HG03378 (cell line): ENCODE data around the gene RND3.

Source experiments
- ATAC-seq: cut with Tn5 transposase; IDR thresholded peaks from one replicate; pipeline ENCODE4 v1.9.1; 2021; ENCODE audit warnings: mild to moderate bottlenecking, moderate library complexity; ENCODE audit not compliant: unreplicated experiment

RND3 gene

DNA sequence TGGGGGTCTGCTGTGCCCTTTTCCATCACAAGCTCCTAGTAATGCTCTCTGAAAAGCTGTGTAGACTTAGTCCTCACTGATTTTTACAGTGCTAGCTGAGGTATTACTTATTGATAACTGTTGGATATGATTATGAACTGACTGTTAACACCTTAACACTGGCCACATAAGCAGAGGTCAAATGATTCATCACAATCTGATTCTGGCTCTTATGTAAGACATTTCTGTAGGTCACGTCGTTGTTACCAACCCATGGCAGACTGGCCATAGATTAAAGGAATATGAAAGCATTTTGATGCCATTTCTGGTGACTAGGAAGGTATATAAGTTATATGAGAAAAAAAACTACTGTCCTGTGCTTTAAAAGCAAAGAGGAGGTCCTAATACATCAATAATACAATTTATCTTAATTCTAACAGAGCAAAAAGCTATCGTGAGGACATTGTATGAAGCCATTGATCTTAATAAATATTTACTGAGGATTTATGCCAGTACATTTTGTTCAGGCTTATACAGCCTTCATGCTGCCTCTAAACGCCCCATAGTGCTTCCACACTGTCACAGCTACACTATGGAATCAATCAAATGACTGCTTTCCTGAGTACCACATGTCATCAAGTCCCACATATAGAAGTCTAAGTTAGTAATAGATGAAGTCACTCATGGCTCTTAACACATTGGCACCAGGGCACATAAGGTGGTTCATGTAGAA, 6.9 kb upstream of the RND3 start:
- ATAC-seq, result no peak

GRCh38 chr2:150491943-150492342, 4.5 kb upstream of the RND3 start:
- no peak for ATAC-seq

DNA sequence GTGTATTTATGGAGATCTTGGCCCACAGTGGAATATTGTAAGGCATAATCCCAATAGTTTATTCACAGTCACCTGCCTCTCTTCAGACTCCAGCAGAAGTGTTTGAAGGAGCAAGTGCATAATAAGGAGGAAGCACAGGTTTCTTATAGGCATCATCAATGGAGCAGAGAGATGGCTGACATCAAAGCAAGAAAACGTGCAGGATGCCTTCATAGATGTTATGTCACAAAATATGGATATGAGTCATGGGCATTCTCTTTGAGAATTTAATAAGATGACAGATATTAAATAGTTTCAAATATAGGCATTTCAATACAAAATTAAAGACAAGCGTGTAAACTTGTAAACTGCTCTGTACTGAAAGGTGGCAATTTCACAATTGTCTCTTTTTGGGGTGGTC, 4.0 kb upstream of the RND3 start:
- no peak for ATAC-seq

DNA sequence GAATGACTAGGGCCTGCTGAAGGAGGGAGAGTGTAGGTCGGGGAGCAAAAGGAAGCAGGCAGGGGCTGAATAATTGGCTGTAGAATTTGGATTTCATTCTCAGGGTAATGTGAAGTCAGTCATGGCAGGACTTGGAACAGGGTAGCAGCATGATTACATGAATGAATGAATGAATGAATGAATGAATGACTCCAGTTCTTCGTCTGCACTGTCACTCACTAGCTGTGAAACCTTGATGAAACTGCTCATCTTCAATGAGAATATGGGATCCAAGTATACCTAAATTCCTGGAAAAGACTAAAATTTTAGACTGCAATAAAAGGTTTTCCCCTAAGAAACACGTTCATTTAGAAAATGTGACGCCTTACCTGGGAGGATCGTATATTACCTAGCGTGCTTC, 3.0 kb upstream of the RND3 start:
- no peak for ATAC-seq

DNA sequence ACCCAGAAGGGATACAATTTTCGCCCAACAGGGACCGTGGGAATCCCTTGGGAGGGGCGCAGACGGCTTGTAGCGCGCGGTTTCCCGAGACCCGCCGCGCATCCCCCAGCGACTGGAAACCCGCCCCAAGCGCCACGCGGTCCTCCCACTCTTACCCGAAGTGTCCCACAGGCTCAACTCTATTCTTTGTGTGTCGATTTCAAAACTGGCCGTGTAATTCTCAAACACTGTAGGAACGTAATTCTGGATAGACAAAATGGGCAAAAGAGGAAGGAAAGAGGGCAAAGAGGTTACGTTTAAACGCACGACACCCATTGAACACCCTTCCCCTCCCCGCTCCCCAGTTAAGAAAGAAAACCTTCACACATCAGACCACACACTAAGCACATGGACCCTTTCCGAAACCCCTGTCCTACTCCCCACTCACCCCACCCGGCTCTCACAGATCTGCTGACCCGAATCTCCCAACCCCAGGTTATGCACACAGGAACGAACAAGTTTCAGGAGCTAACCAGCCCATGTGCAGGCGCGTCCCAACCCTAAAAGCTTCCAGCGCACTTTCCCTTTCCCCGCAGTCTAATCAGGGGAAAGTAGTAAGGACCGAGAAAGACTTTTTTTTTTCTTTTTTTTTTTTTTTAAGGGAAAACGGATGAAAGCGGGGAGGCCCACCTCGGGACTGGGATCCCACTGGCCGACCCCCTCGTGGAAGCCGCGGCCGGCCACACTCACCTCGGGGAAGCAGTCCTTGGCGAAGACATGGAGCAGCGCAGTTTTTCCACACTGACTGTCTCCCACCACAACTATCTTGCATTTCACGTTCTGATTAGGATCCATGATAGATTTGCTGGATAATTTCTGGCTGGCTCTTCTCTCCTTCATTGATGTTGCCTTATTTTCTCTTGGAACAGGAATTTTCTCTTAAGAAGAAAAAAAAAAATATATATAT, 655 bp downstream of the RND3 start:
- no peak for ATAC-seq

- ATAC-seq, result no peak
Measured at GRCh38 chr2:150485871-150486538, 1.5 kb downstream of the RND3 start.

GRCh38 chr2:150485114-150485870, 2.2 kb downstream of the RND3 start:
- ATAC-seq, result no peak

GRCh38 chr2:150484461-150485021, 2.9 kb downstream of the RND3 start:
- ATAC-seq, result no peak

DNA sequence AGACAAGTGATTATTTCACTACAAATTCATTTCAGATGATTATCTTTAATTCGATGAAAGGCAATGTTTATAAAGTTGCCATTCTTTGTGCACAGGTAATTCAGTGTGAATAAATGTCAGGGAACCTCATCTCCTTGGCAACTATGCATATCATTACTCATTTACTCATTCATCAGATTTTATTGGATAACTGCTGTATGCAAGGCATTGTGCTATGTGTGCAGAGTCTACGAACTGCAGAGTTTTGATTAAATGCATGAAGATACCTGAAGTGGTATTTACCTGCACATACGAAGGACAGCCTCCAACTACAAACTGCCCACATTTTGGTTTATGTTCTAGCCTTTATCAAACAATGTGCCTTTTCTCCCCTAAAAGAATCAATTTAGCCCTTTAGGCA, 3.5 kb downstream of the RND3 start:
- ATAC-seq, result no peak

DNA sequence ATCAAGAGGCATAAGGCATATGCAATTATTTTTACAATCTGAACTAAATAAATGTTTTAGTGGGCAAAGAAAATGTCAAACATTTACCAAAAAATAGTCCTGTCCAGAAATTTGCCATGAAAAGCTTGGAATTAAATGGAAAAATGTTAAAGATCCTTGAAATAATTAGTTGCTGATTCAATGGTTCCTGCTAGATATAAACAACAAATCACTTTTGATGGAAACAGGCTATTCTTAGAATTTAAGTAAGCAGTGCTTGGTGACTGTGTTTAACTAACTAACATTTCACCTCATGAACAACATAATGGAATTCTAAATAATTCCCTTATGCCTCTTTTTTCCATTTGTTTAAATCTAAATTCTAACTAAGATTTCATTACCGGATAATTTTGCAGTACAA, 3.9 kb downstream of the RND3 start:
- no peak for ATAC-seq

DNA sequence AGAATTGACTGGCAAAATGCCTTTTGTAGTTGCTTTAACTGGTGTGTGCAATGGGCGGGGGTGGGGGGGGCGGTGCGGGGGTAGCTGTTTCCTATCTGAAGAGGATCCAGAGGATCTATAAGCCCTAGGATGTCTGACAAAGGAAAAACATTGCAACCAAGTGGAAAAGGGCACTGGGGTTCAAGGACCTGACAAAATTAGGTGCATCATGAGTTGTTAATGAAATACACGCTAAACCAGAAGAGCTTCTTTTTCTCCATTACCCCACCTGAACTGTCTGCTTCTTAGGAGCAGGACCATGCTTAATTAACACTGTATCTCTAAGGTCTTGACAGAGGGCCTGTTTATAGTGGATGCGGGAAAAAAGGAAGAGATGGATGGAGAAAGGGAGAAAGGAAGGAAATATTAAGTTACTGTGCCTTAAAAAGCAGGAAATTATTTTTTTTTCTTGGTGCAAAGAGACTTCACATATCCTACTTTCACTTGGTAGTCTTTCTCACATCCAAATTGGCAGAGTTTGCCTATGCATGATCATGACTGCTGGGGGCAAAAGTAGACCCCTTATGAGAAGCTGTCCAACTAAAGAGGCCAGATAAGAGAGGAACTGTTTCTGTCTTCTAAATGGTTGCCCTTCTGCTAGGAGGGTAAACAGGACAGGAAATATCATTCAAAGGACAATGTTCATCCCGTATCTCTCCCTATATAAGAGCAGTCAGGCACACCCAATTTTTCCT, 4.6 kb downstream of the RND3 start:
- no peak for ATAC-seq

- no peak for ATAC-seq
Measured at GRCh38 chr2:150482111-150482510, 5.4 kb downstream of the RND3 start.

DNA sequence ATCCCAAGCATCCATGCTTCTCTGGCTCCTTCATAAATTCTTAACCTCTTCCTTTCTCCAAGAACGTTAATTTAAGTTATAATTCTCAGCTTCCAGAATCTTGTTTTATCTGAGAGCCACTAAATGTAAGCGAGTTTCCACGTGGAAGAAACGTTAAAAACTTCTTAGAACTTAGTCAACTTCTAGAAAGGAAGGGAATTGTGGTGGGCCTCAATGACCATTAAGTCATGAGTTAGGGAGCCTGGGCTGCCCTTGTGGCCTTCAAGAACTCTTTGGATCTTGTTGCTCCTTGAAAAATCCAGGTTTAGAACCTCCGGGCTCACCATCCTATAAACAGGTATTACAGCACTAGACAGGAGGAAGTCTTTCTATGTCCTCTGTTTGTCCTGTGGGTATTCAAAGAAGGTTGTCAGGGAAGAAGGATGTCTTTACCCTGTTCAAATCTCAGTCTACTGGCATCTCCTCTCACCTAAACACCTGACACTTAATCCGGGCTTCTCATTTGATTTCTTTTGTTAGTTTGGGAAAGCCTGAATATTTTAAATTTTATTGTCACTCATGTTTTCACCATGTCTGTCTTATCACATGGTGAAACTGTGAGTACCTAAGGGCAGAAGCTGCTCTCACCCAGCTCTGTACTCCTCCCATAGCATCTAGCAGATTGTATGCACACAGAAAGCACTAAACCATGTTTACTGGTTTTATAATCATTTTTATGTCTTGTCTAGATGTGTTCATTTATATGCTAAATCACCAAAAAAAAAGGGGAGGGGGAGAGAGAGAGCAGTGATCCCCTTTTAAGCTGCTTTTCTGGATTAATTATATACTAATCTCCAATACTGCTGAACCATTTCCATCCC, 6.3 kb downstream of the RND3 start:
- no peak for ATAC-seq

DNA sequence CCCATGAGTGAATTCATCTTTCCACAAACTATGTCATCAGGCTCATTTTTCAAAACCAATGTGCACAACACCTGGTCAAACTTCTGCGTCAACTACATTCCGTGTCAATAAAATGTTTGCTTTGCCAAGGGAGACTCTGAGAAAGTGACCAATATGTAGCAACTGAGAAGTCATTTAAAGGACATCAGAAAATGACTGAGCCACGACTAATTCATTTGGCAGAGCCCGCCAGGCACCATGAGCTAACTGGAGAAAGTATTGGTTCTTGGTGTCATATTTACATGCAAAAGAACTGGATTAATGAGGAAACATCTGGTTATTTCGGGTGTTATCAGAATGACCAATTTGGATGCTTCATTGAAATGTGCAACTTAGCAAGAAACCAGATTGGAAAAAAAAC, 7.2 kb downstream of the RND3 start:
- no peak for ATAC-seq

DNA sequence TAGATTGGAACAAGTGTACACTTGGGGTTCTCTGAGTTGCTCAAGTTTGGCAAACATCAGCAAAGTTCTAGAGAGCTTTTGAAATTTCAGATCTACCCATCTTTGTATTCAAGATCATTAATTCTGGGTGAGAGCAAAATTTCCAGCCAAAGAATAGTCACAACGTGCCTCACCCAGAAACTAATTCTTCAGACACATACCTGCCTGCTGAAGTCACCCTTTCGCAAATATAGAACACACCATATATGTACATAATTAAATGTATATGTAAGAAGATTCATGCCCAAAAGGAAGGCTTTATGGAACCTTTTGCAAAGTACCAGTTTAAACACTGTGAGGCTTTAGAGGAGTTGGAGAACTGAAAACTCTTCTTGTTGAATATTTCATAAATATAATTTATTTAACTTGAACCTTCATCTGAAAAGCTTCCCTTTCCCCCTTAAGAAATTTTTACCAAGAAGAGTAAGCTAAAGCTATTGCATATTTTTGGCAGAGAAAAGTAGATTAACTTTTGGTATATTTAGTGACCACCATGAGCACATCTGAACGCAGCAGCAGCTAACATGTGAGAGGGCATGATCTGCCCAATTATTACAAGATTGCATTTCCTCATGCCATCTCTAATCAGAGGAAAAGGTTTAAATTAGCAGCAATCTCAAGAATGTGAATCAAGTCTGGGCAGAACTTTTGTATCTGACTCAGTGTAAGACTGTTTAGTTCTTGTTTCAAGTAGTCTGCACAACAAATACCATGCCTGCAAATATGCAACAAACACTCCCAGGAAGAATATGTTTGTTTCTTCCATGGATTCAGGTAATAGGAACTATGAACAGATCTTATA, 8.2 kb downstream of the RND3 start:
- no peak for ATAC-seq

DNA sequence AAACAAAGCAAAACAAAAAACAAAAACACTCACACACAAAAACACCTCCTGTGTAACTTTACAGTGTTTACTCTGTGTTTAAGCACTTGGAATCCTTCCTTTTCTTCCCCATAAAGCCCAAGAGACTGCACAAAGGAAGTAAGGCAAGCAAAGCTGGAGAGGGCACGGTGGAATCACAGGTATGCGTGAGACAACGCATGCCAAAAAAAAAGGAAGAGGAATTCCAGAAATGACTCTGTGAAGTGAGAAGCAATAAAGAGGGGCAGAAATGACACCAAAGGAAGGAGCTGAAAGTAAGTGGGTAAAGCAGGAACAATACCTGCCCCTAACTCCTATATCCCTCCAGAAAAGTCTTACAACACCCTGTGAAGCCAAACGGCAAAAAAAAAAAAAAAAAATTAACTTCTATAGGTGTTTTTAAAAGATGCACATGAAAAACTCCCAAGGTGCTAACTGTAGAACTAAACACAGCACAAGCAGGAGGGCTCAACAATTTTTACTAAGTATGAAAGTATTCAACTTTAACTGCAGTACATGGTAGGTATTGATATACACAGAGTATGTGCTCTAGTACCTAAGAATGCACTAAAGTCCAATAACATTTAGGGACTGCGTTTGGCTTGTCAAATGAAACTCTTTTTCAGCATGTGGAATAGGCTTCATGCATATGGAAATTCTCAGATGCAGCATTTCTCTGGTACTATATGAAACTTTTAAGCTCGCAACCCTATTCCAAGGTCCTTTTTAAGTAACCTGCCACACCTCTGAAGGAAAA, 9.1 kb downstream of the RND3 start:
- ATAC-seq, result no peak

GRCh38 chr2:150477347-150477746, 10.1 kb downstream of the RND3 start:
- no peak for ATAC-seq
